GM12891 (cell line): ENCODE results near the gene DRAM1.

Source experiments
- PAX5 ChIP-seq: IDR thresholded peaks from 2 replicates; pipeline ENCODE4 v1.6.1; 2011; ENCODE audit warnings: low read length, moderate library complexity, mild to moderate bottlenecking; ENCODE audit not compliant: insufficient read depth, severe bottlenecking
- POLR2A ChIP-seq: IDR thresholded peaks from 2 replicates; pipeline ENCODE4 v1.6.1; 2011; ENCODE audit warnings: low read depth, low read length, control low read depth
- POLR2AphosphoS5 ChIP-seq: IDR thresholded peaks from 2 replicates; pipeline ENCODE4 v1.6.1; 2011; ENCODE audit warnings: low read depth, low read length, control low read depth
- POU2F2 ChIP-seq: IDR thresholded peaks from 2 replicates; pipeline ENCODE4 v1.6.1; 2011; ENCODE audit warnings: low read depth, mild to moderate bottlenecking, control low read depth, low read length, moderate library complexity
- TAF1 ChIP-seq: IDR thresholded peaks from 2 replicates; pipeline ENCODE4 v1.6.1; 2011; ENCODE audit warnings: low read depth, low read length, control low read depth

DNA sequence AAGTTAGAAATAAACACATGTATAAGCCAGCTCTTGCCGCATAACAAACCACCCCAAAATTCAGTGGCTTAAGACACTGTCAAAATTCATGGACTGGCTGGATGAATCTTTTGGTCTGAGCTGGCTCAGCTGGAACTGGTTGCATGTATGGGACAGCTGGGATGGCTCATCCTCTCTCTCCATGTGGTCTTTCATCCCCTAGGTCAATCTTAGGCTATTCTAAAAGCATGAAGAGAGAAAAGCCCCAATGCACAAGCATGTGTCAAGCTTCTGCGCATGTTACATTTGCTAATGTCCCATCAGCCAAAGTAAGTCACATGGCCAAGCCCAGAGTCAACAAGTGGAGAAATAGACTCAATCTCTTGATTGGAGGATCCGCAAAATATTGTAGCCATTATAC is 71.0 kb downstream of the DRAM1 start:
- TF ChIP-seq POLR2A, result no peak
- TF ChIP-seq PAX5, result no peak
- no peak for TF ChIP-seq POLR2AphosphoS5
- TF ChIP-seq TAF1, result no peak
- no peak for TF ChIP-seq POU2F2
